GM23248 (cell line): ENCODE measurements around the gene ITFG1.

Source experiments
- EZH2 ChIP-seq: fragments of 200-600 bp; sonication (generic); IDR thresholded peaks from 2 replicates; pipeline ENCODE4 v1.6.1; 2018; ENCODE audit warnings: antibody characterized with exemption, mild to moderate bottlenecking; ENCODE audit not compliant: insufficient read depth, poor library complexity, severe bottlenecking
- EZH2phosphoT487 ChIP-seq: fragments of 200-600 bp; sonication (generic); IDR thresholded peaks from 2 replicates; pipeline ENCODE4 v1.6.1; 2018; ENCODE audit warnings: antibody characterized with exemption, moderate library complexity, mild to moderate bottlenecking, low read depth; ENCODE audit not compliant: insufficient read depth

- TF ChIP-seq EZH2phosphoT487 (no peak), EZH2 (no peak)
These were observed 9.3 kb upstream of the ITFG1 start for GRCh38 chr16:47470211-47470610.
